HG03460 (cell line): ENCODE measurements around the gene ZNF701.
A peak's percentile ranks its signal among the peaks of the same experiment; 100 is the strongest.
"Not testable (repeated sequence)": the region's sequence is repeated elsewhere in the genome, so short reads cannot be mapped to it uniquely, and the experiment has no call there.

Source experiments
- ATAC-seq: cut with Tn5 transposase; IDR thresholded peaks from one replicate; pipeline ENCODE4 v1.9.1; 2021; ENCODE audit not compliant: unreplicated experiment

Gene ZNF701

DNA sequence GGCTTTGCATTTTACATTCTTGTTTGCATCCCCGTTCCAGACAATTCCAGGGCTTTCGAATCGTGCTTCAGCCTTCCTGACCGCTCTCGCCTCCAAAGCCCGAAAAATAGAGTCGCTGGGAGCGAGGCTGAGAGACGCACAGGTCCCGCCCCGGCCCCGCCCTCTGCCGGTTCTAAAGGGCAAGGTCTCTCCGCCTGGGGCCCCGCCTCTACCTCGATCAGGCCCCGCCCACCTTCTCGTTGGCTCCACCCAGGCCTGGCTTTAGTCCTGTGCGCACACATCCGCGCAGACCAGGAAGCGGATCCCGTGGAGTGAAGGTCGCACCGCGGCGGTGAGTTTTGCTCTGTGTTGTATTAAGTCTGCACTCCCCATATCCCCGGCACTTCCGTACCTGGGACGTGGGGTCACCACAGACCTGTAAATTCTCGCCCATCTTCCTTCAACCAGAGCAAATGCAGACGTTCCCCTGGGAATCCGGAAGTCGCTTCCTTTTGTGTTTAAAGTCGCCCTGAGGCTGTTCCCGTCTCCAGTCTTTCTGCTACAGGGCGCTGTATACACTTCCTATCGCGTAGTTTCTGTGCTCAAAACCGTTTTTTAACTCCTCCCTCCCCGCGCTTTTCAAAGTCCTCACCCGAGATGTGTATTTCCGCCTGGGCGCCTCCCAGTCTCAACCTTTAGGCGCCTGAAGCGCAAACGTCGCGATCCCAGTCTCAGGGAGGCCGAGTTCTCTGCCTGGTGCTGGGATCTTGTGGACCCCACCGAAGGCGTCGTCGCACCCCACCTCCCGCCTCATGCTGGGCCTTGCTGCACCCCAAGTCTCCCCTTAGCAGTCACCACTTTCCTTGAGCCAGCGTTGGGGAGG lies at the start of gene ZNF701:
Gene ZNF701 (plus strand): TSS at position 288 of the 862 bp plus-strand sequence. CDS start 3,861 bp downstream, outside the sequence.
- peak; percentile 95 for ATAC-seq

GRCh38 chr19:52522551-52522950 lies 47.5 kb upstream of the ZNF701 start:
- no peak for ATAC-seq

GRCh38 chr19:52524086-52524485 lies 46.0 kb upstream of the ZNF701 start:
- no peak for ATAC-seq

DNA sequence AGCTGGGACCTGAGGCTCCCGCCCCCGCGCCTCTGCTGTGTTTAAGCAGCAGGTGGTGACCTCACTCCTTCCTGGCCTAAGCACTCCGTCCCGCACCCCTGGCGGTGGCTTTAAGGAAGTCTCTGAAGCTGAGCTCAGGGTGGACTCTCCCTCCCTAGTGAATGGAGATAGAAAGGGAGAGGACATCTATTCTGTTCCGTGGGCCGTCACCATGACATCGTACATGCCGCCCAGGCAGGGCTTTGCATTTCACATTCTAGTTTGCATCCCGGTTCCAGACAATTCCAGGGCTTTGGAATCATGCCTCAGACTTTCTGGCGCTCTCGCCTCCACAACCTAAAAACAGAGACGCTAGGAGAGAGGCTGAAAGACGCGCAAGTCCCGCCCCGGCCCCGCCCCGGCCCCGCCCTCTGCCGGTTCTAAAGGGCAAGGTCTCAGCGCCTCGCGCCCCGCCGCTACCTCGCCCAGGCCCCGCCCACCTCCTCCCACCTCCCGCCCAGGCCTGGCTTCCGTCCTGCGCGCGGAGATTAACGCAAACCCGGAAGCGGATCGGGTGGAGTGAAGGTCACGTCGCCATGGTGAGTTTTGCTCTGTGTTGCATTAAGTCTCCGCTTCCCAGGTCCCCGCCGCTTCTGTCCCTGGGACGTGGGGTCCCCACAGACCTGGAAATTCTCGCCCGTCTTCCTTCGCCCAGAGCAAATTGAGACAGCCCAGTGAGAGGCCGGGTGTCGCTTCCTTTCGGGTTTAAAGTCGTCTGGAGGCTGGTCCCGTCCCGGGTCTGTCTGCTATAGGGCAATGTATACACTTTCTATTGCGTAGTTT lies 42.7 kb upstream of the ZNF701 start, which contains the start of gene ZNF808:
Gene ZNF808 (plus strand): TSS at position 535 of the 822 bp plus-strand sequence. CDS start 15,617 bp downstream, outside the sequence.
- ATAC-seq = peak; percentile 69

DNA sequence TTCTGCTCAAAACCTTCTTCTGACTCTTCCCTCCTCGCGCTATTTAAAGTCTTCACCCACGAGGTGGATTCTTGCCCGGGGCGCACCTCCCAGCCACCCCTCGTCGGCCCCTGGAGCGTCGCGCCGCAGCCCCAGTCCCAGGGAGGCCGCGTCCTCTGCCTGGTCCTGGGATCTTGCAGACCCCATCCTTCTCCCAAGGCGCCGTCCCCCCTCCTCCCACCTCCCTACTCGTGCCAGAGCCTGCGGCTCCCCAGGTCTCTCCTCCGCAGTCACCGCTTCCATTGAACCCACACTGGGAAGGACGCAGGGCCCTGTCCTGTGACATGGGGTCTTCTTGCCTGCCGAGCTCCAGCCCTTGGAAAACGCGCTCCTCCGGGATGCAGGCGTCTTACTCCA lies 42.1 kb upstream of the ZNF701 start:
- ATAC-seq = peak; percentile 10

DNA sequence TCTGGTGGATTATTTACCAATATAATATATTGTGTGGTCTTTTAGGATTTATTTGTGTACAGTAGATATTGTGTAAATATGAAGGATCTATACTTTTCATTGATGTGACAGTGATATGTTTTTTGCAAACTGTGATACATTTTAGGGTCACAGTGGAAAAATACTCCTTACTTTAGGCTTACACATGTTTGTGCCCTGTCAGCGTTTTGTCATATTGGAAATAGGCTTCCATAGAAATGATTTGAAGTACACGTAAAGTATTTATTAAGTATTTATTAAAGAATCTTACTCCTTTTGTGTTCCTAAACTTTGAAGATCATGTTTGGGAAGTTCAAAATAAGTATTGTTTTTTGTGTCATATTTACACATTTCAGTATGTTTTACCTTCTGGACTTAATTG lies 37.6 kb upstream of the ZNF701 start:
- no peak for ATAC-seq

DNA sequence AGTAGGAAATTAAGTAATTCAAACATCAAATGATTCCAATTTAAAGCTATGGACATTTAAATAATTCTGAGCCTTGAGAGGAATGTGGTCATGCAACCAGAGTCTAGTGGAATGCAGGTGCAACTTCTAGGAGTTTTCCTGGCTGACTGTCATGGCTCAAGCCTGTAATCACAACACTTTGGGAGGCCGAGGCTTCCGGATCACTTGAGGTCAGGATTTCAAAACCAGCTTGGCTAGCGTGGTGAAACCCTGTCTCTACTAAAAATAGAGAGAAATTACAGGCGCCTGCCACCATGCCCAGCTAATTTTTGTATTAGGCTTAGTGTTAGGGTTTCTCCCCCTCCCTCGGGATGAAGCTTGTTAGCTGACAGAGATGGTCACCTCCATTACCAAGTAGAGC lies 36.2 kb upstream of the ZNF701 start:
- ATAC-seq = no peak

DNA sequence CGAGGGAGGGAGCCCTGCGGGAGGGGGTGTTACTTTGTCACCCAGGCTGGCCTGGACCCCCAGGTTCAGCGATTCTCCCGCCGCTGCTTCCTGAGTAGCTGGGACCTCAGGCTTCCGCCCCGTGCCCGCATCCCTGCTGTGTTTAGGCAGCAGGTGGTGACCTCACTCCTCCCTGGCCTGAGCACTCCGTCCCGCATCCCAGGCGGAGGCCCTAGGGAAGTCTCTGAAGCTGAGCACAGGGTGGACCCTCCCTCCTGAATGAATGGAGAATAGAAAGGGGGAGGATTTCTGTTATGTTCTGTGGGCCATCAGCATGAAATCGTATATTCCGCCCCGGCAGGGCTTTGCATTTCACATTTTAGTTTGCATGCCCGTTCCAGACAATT lies 34.7 kb upstream of the ZNF701 start:
- ATAC-seq = not testable (repeated sequence)

DNA sequence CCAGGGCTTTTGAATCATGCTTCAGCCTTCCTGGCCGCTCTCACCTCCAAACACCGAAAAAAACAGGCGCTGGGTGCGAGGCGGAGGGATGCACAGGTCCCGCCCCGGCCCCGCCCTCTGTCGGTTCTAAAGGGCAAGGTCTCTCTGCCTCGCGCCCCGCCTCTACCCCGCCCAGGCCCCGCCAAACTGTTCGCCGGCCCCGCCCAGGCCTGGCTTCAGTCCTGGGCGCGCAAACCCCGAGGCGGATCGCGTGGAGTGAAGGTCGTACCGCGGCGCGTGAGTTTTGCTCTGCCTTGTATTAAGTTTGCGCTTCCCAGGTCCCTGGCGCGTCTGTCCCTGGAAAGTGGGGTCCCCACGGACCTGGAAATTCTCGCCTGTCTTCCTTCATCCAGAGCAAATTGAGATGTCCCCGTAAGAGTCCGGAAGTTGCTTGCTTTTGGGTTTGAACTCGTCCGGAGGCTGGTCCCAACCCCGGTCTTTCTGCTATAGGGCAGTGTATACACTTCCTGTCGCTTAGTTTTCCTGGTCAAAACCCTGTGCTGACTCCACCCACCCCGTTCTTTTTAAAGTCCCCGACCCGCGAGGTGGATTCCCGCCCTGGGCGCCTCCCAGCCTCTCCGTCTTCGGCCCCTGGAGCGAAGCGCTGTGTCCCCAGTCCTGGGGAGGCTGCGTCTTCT lies 34.2 kb upstream of the ZNF701 start:
- peak; percentile 89 for ATAC-seq

- ATAC-seq = peak; percentile 4
Observed at GRCh38 chr19:52536448-52536800, 33.7 kb upstream of the ZNF701 start.

DNA sequence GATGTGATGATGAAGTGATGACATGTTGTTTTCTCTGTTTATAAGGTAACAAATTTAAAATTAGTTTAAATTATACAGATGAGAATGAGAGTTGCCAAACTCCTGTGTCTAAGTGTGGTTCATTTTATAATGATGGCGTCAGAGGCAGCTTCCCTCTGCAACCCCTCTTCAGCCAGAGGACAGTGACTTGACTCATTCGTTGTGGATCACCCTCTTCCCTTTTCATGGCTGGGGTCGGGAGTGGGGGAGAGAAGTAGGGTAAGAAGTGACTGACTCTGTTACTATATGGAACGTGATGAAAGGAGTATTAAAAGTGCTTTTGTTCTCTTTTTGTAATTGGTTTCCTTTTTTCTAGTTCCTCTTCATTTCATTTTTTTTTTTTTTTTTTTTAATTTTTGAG lies 31.3 kb upstream of the ZNF701 start:
- not testable (repeated sequence) for ATAC-seq

DNA sequence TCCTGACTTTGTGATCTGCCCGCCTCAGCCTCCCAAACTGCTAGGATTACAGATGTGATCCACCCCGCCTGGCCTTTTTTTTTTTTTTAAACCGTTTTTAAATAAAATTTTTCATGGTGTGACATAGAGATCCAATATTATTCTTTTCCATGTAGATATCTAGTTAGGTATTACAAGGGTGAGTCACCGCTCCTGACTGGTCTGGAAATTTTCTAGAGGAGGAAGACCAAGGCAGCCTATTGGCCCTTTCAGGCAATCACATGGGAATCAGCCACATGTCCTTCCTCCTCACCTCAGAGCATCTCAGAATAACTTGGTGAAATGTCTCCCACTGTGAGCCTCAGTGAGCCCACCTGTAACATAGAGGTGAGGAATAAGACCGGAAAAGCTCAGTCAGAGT lies 28.9 kb upstream of the ZNF701 start:
- not testable (repeated sequence) for ATAC-seq

GRCh38 chr19:52541608-52542007 lies 28.5 kb upstream of the ZNF701 start:
- ATAC-seq = no peak

- not testable (repeated sequence) for ATAC-seq
Observed at GRCh38 chr19:52542541-52542940, 27.5 kb upstream of the ZNF701 start.

- ATAC-seq = no peak
Observed at GRCh38 chr19:52542984-52543664, 27.0 kb upstream of the ZNF701 start.

DNA sequence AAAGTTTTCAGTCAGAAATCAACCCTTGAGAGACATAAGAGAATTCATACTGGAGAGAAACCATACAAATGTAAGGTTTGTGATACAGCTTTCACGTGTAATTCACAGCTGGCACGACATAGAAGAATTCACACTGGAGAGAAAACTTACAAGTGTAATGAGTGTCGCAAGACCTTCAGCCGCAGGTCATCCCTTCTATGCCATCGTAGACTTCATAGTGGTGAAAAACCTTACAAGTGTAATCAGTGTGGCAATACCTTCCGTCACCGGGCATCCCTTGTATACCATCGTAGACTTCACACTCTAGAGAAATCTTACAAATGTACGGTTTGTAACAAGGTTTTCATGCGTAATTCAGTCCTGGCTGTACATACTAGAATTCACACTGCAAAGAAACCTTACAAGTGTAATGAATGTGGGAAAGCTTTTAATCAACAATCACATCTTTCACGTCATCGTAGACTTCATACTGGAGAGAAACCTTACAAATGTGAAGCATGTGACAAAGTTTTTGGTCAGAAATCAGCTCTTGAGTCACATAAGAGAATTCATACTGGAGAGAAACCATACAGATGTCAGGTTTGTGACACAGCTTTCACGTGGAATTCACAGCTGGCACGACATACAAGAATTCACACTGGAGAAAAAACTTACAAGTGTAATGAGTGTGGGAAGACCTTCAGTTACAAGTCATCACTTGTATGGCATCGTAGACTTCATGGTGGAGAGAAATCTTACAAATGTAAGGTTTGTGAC lies 15.7 kb upstream of the ZNF701 start:
- ATAC-seq = no peak

GRCh38 chr19:52557231-52557995 lies 12.7 kb upstream of the ZNF701 start:
- ATAC-seq = no peak

- not testable (repeated sequence) for ATAC-seq
Observed at GRCh38 chr19:52558732-52559445, 11.2 kb upstream of the ZNF701 start.

DNA sequence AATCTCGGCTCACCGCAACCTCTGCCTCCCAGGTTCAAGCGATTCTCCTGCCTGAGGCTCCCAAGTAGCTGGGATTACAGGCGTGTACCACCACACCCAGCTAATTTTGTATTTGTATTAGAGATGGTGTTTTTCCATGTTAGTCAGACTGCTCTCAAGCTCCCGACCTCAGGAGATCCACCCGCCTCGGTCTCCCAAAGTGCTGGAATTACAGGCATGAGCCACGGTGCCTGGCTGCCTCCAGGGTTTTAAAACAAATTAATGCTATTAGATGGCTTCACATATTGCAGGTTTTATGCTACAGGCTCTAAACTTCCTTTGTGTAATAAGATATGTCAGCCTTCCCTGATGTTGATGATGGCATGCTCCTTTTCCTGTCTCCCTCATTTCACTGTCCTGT lies 8.5 kb upstream of the ZNF701 start:
- not testable (repeated sequence) for ATAC-seq
